Body of pancreas (tissue), 4 donors: Measurements from ENCODE around the gene CYP46A1.

Source experiments
- POLR2A ChIP-seq, 3 donors: fragments of 450-650 bp; IDR thresholded peaks; one replicate each; pipeline ENCODE4 v1.6.1; 2016; ENCODE audit warnings: antibody characterized with exemption in 3 of 3, mild to moderate bottlenecking in 2 of 3
- TF ChIP-seq, protein P1 (sequence below), 7 experiments: fragments of 450-650 bp in 4 of 7; fragments of 200-600 bp in 3 of 7; sonication (generic) in 3 of 7; IDR thresholded peaks; one replicate each; pipeline ENCODE4 v1.5.1; 2016 to 2019; ENCODE audit warnings: antibody characterized with exemption in 7 of 7

DNA sequence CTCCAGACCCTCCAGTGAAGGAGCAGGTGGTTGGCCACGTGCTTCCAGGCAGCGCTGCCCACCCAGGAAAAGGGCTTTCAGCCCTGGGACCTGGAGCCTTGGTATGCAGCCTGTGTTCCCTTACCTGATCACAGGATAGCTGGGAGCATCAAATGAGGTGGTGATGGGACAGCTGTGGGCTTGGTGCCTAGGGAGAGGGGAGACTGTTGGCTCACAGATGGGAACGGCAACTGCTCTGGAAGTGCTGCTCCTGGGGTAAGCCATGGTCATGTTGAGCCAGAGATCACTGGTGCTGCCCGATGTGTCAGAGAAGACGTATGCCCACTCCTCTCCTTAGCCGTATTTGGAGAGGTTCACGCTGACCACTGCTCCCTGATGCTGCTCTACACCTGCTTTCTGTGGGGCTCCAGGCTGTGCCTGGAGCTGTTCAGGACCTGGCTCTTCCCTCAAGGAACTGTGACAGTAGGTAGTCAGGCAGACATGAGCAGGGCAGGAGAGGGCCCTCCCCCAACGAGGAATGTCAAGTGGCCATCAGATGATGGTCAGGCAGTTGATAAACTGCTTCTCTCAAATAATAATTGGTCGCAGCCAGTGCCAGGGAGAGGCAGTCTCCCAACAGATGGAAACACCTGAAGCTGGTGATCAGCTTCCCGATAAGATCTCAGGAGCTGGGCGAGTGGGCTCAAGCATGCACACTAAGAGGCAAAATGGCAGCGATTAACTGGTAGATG lies 2.8 kb upstream of the CYP46A1 start:
- TF ChIP-seq, protein P1, sequence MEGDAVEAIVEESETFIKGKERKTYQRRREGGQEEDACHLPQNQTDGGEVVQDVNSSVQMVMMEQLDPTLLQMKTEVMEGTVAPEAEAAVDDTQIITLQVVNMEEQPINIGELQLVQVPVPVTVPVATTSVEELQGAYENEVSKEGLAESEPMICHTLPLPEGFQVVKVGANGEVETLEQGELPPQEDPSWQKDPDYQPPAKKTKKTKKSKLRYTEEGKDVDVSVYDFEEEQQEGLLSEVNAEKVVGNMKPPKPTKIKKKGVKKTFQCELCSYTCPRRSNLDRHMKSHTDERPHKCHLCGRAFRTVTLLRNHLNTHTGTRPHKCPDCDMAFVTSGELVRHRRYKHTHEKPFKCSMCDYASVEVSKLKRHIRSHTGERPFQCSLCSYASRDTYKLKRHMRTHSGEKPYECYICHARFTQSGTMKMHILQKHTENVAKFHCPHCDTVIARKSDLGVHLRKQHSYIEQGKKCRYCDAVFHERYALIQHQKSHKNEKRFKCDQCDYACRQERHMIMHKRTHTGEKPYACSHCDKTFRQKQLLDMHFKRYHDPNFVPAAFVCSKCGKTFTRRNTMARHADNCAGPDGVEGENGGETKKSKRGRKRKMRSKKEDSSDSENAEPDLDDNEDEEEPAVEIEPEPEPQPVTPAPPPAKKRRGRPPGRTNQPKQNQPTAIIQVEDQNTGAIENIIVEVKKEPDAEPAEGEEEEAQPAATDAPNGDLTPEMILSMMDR (IDR thresholded peaks at IDR 0.05) = no peak
- no peak for TF ChIP-seq POLR2A (IDR thresholded peaks at IDR 0.05)
